Measurements from ENCODE around the gene COBLL1. TPM values are rescaled to one million over a fixed set of nuclear protein-coding genes. Genes with fewer than 3 reads are reported as not detected.

Gene COBLL1
- total and polyA plus RNA-seq, 2 donors (not counting 1 experiment from before 2014, with no cell fraction given): 10.1 to 11.9 TPM

DNA sequence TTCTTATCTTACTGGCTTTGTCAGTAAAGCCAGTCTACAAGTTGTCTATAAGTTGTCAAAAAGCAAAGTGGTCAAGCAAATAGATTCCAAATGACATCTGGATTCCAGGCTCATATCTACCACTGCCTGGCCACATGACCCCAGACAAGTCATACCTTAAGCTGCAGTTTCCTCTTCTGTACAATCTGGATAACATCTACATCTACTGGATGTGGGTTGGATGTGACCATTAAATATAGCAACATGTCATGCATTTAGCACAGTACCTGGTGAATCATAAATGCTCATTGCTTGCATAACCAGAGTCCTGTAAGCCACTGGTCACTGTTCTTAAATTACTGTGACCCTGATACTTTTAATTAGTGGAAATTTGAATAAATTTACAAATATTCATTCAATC is 16.8 kb downstream of the COBLL1 start:
- Histone ChIP-seq H3K4me3 (replicated peaks in 1 of 4; ENCODE audit: control extremely low read depth in 1 of 4, insufficient read depth in 1 of 4, low read depth in 3 of 4, low read length in 4 of 4) (no peak overlapping the region), H3K4me1 (ENCODE audit: control insufficient read depth, extremely low read depth, insufficient read depth, low read length) (peaks cover 5% of the 10 kb centered on the region), H3K27me3 (ENCODE audit: control insufficient read depth, insufficient read depth, low read length) (no peaks in the 10 kb centered on the region), H3K36me3 (ENCODE audit: control insufficient read depth, insufficient read depth, low read length) (no peaks in the 10 kb centered on the region), H3K79me2 (ENCODE audit: control insufficient read depth, insufficient read depth, low read length) (no peaks in the 10 kb centered on the region), H3K9ac (ENCODE audit: insufficient read depth, low read length) (no peak overlapping the region), H2AFZ (ENCODE audit: low read length) (no peak overlapping the region), H3K4me2 (ENCODE audit: extremely low read depth, insufficient read depth, low read length) (no peak overlapping the region), H4K20me1 (ENCODE audit: control insufficient read depth, extremely low read depth, insufficient read depth, low read length) (no peaks in the 10 kb centered on the region), H3K27ac (ENCODE audit: insufficient read depth, low read length) (no peak overlapping the region), H3K9me3 (ENCODE audit: control insufficient read depth, insufficient read depth, low read depth, low read length) (no peaks in the 10 kb centered on the region)
- TF ChIP-seq EZH2 (IDR thresholded peaks at IDR 0.05; ENCODE audit: low read length, missing control alignments): no peak
- TF ChIP-seq, protein P1, sequence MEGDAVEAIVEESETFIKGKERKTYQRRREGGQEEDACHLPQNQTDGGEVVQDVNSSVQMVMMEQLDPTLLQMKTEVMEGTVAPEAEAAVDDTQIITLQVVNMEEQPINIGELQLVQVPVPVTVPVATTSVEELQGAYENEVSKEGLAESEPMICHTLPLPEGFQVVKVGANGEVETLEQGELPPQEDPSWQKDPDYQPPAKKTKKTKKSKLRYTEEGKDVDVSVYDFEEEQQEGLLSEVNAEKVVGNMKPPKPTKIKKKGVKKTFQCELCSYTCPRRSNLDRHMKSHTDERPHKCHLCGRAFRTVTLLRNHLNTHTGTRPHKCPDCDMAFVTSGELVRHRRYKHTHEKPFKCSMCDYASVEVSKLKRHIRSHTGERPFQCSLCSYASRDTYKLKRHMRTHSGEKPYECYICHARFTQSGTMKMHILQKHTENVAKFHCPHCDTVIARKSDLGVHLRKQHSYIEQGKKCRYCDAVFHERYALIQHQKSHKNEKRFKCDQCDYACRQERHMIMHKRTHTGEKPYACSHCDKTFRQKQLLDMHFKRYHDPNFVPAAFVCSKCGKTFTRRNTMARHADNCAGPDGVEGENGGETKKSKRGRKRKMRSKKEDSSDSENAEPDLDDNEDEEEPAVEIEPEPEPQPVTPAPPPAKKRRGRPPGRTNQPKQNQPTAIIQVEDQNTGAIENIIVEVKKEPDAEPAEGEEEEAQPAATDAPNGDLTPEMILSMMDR (conservative IDR thresholded peaks at IDR 0.05 in 1 of 2, IDR thresholded peaks at IDR 0.05 in 1 of 2; ENCODE audit: low read depth in 1 of 2, low read length in 2 of 2): no peak
- peak in 1 of 2 donors; percentile 21 for DNase-seq (ENCODE audit: low read depth in 2 of 2)

DNA sequence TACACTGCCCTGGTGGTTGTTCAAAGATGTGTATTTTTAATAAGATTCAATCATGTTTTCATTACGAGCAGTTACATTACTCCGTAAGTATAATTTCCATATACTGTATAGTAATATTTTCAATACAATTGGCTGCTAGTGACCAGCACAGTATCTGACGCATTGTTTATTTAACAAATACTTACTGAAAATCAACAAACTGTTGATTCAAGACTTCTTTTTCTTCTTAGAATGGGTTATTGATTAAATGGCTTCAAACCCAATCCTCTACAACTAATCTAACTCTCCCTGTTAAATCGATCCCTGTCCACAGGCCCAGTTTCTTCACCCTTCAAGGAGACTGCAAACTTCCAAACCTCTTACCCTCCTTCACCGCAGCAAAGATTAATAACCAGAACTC is 18.5 kb downstream of the COBLL1 start:
- Histone ChIP-seq H3K9me3 (ENCODE audit: control insufficient read depth, insufficient read depth, low read depth, low read length) (no peaks in the 10 kb centered on the region), H3K36me3 (ENCODE audit: control insufficient read depth, insufficient read depth, low read length) (no peaks in the 10 kb centered on the region), H3K79me2 (ENCODE audit: control insufficient read depth, insufficient read depth, low read length) (no peaks in the 10 kb centered on the region), H3K27me3 (ENCODE audit: control insufficient read depth, insufficient read depth, low read length) (no peaks in the 10 kb centered on the region), H3K4me1 (ENCODE audit: control insufficient read depth, extremely low read depth, insufficient read depth, low read length) (peaks cover 5% of the 10 kb centered on the region), H2AFZ (ENCODE audit: low read length) (no peak overlapping the region), H3K9ac (ENCODE audit: insufficient read depth, low read length) (no peak overlapping the region), H3K27ac (ENCODE audit: insufficient read depth, low read length) (no peak overlapping the region), H3K4me3 (replicated peaks in 1 of 4; ENCODE audit: control extremely low read depth in 1 of 4, insufficient read depth in 1 of 4, low read depth in 3 of 4, low read length in 4 of 4) (no peak overlapping the region), H4K20me1 (ENCODE audit: control insufficient read depth, extremely low read depth, insufficient read depth, low read length) (no peaks in the 10 kb centered on the region), H3K4me2 (ENCODE audit: extremely low read depth, insufficient read depth, low read length) (no peak overlapping the region)
- no peak for DNase-seq (ENCODE audit: low read depth in 2 of 2)
- no peak for TF ChIP-seq EZH2 (IDR thresholded peaks at IDR 0.05; ENCODE audit: low read length, missing control alignments)
- TF ChIP-seq, protein P1 (conservative IDR thresholded peaks at IDR 0.05 in 1 of 2, IDR thresholded peaks at IDR 0.05 in 1 of 2; ENCODE audit: low read depth in 1 of 2, low read length in 2 of 2): no peak

DNA sequence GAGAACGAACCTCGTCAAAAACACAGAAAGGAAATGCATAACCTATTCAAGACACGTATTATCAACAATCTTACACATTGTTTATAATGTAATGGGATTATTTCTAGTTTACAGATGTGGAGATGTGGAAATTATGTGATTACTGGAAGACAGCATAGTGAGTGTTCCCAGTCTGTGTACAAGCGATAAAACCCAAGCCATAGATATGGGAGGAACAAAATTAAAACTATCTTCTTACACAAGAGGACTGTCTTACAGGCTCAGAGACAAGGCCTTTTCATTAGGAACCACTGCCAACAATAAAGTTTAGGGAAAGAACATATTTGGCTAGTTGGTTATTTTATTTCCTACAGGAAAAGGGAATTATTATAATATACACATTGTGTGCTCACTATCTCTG is 20.3 kb downstream of the COBLL1 start:
- DNase-seq (ENCODE audit: low read depth in 2 of 2): no peak
- H3K9me3 ChIP-seq (ENCODE audit: control insufficient read depth, insufficient read depth, low read depth, low read length): no peaks in the 10 kb centered on the region
- no peaks in the 10 kb centered on the region for H4K20me1 ChIP-seq (ENCODE audit: control insufficient read depth, extremely low read depth, insufficient read depth, low read length)

More for the DNA sequence above, 20.3 kb downstream of the COBLL1 start:
- H3K4me2 ChIP-seq (ENCODE audit: extremely low read depth, insufficient read depth, low read length): no peak overlapping the region
- no peaks in the 10 kb centered on the region for H3K36me3 ChIP-seq (ENCODE audit: control insufficient read depth, insufficient read depth, low read length)
- no peak overlapping the region for H3K4me3 ChIP-seq (replicated peaks in 1 of 4; ENCODE audit: control extremely low read depth in 1 of 4, insufficient read depth in 1 of 4, low read depth in 3 of 4, low read length in 4 of 4)
- no peaks in the 10 kb centered on the region for H3K27me3 ChIP-seq (ENCODE audit: control insufficient read depth, insufficient read depth, low read length)
- no peaks in the 10 kb centered on the region for H3K79me2 ChIP-seq (ENCODE audit: control insufficient read depth, insufficient read depth, low read length)
- peaks cover 3% of the 10 kb centered on the region for H3K4me1 ChIP-seq (ENCODE audit: control insufficient read depth, extremely low read depth, insufficient read depth, low read length)
- H3K27ac ChIP-seq (ENCODE audit: insufficient read depth, low read length): no peak overlapping the region
- TF ChIP-seq, protein P1 (conservative IDR thresholded peaks at IDR 0.05 in 1 of 2, IDR thresholded peaks at IDR 0.05 in 1 of 2; ENCODE audit: low read depth in 1 of 2, low read length in 2 of 2): no peak
- no peak for TF ChIP-seq EZH2 (IDR thresholded peaks at IDR 0.05; ENCODE audit: low read length, missing control alignments)
- no peak overlapping the region for H2AFZ ChIP-seq (ENCODE audit: low read length)
- H3K9ac ChIP-seq (ENCODE audit: insufficient read depth, low read length): no peak overlapping the region

Measured in fibroblast of lung (primary cell).